ENCODE results near the gene SLF1. TPM values are rescaled to one million over a fixed set of nuclear protein-coding genes. Genes with fewer than 3 reads are reported as not detected.

SLF1 gene
- polyA plus RNA-seq, 1 of the 3 experiments (the other 2 are of a cell fraction): 5.5 TPM

GRCh38 chr5:94674490-94675382 is 56.3 kb downstream of the SLF1 start:
- H2AFZ ChIP-seq (ENCODE audit: low read depth): no peak overlapping the region
- H3K9me3 ChIP-seq: no peaks in the 10 kb centered on the region
- H3K4me2 ChIP-seq: no peak overlapping the region
- peaks cover 5% of the 10 kb centered on the region for H3F3A ChIP-seq (replicated peaks; ENCODE audit: insufficient read depth)
- CTCF ChIA-PET: no interaction called here
- DNase-seq: no peak
- 90% methylated on average over 1 of the region's 1 CpG for WGBS (ENCODE audit: low lambda C conversion rate)
- H3K9ac ChIP-seq: no peak overlapping the region
- no peaks in the 10 kb centered on the region; the same call in 1 of the 2 replicates for H3K79me2 ChIP-seq (ENCODE audit: insufficient read depth)
- no peaks in the 10 kb centered on the region for H3K9me2 ChIP-seq
- H3K27me3 ChIP-seq (ENCODE audit: insufficient read depth): no peaks in the 10 kb centered on the region
- peak overlapping the region in 1 of 2 experiments; percentile 16; a peak in 1 of 4 replicates for H3K27ac ChIP-seq (ENCODE audit: low read depth in 2 of 2, low read length in 1 of 2)
- H3K4me1 ChIP-seq (ENCODE audit: control insufficient read depth in 1 of 2, insufficient read depth in 2 of 2, low read depth in 1 of 2, low read length in 1 of 2): peaks cover 6% of the 10 kb centered on the region in 2 experiments; a peak in 2 of 4 replicates
- H3K36me3 ChIP-seq (replicated peaks in 1 of 2; ENCODE audit: control insufficient read depth in 1 of 2, insufficient read depth in 2 of 2, low read length in 1 of 2): peaks cover 9 to 26% of the 10 kb centered on the region in 2 experiments
- H3K4me3 ChIP-seq (ENCODE audit: low read depth in 2 of 2, low read length in 1 of 2): no peak overlapping the region
- POLR2A ChIA-PET: no interaction called here
- peak; percentile 54 for TF ChIP-seq TCF12 (IDR thresholded peaks at IDR 0.05)
- TF ChIP-seq RXRA (IDR thresholded peaks at IDR 0.05; ENCODE audit: borderline replicate concordance, low read depth): no peak
- no peak for TF ChIP-seq RFX5 (IDR thresholded peaks at IDR 0.05; ENCODE audit: low read length)
- no peak for TF ChIP-seq MAX (IDR thresholded peaks at IDR 0.05; ENCODE audit: low read depth)
- peak; percentile 89 for TF ChIP-seq NFIC (IDR thresholded peaks at IDR 0.05; ENCODE audit: borderline replicate concordance)
- TF ChIP-seq EP300 (IDR thresholded peaks at IDR 0.05; ENCODE audit: borderline replicate concordance in 1 of 2, low read depth in 1 of 2, low read length in 1 of 2): peak in 1 of 2 experiments; percentile 9; a peak in 1 of 4 replicates
- TF ChIP-seq PBX3 (IDR thresholded peaks at IDR 0.05): peak; percentile 37; the same call in 1 of the 2 replicates
- H4K20me1 ChIP-seq (ENCODE audit: insufficient read depth): no peaks in the 10 kb centered on the region

GRCh38 chr5:94675965-94676618 is 57.6 kb downstream of the SLF1 start:
- H3K4me3 ChIP-seq (ENCODE audit: low read depth in 2 of 2, low read length in 1 of 2): no peak overlapping the region
- no peak overlapping the region for H3K9ac ChIP-seq
- no peak overlapping the region for H3K27ac ChIP-seq (ENCODE audit: low read depth in 2 of 2, low read length in 1 of 2)
- no peak overlapping the region for H3K4me2 ChIP-seq
- TF ChIP-seq SMC3 (IDR thresholded peaks at IDR 0.05; ENCODE audit: low read depth, low read length) (no peak), TCF12 (IDR thresholded peaks at IDR 0.05) (no peak), FOXM1 (IDR thresholded peaks at IDR 0.05; ENCODE audit: low read depth) (no peak), CHD2 (IDR thresholded peaks at IDR 0.05; ENCODE audit: low read length, partially characterized antibody) (no peak), GATA2 (CRISPR knock-in tag; IDR thresholded peaks at IDR 0.05) (no peak), MXI1 (IDR thresholded peaks at IDR 0.05; ENCODE audit: low read depth, low read length) (no peak), SIN3A (IDR thresholded peaks at IDR 0.05; ENCODE audit: borderline replicate concordance, low read depth, low read length) (no peak), REST (IDR thresholded peaks at IDR 0.05; ENCODE audit: low read depth, low read length) (no peak), RAD21 (IDR thresholded peaks at IDR 0.05; ENCODE audit: low read length) (no peak)
- H3K36me3 ChIP-seq (replicated peaks in 1 of 2; ENCODE audit: control insufficient read depth in 1 of 2, insufficient read depth in 2 of 2, low read length in 1 of 2): peaks cover 9 to 27% of the 10 kb centered on the region in 2 experiments
- WGBS (ENCODE audit: low lambda C conversion rate): 87% methylated on average over 4 of the region's 4 CpGs
- H3F3A ChIP-seq (replicated peaks; ENCODE audit: insufficient read depth): no peaks in the 10 kb centered on the region
- DNase-seq: no peak
- H2AFZ ChIP-seq (ENCODE audit: low read depth): no peak overlapping the region
- no peaks in the 10 kb centered on the region for H4K20me1 ChIP-seq (ENCODE audit: insufficient read depth)
- ChIA-PET CTCF (no interaction called here), POLR2A (no interaction called here)
- H3K27me3 ChIP-seq (ENCODE audit: insufficient read depth): no peaks in the 10 kb centered on the region
- H3K4me1 ChIP-seq (ENCODE audit: control insufficient read depth in 1 of 2, insufficient read depth in 2 of 2, low read depth in 1 of 2, low read length in 1 of 2): peaks cover 6% of the 10 kb centered on the region in 2 experiments; a peak in 2 of 4 replicates
- H3K79me2 ChIP-seq (ENCODE audit: insufficient read depth): no peaks in the 10 kb centered on the region; the same call in 1 of the 2 replicates
- no peaks in the 10 kb centered on the region for H3K9me3 ChIP-seq
- no peaks in the 10 kb centered on the region for H3K9me2 ChIP-seq

All from SK-N-SH (cell line).